Hepatocyte (in vitro differentiated cells): ENCODE data around the gene CCDC117. TPM values are rescaled to one million over a fixed set of nuclear protein-coding genes. Genes with fewer than 3 reads are reported as not detected.

Source experiments
- DNase-seq: peaks from one replicate; pipeline ENCODE4 v3.0.0-alpha.2; 2016; ENCODE audit warnings: low spot score
- H2AFZ ChIP-seq: fragments of 200-600 bp; sonication (generic); 2 replicates; pipeline ENCODE4 v1.6.0; 2016; ENCODE audit warnings: antibody characterized with exemption, mild to moderate bottlenecking
- H3K27ac ChIP-seq: fragments of 200-600 bp; sonication (generic); 2 replicates; pipeline ENCODE4 v1.5.1; 2016; ENCODE audit warnings: mild to moderate bottlenecking
- H3K27me3 ChIP-seq: fragments of 200-600 bp; sonication (generic); 2 replicates; pipeline ENCODE4 v1.6.1; 2016
- H3K36me3 ChIP-seq: fragments of 200-600 bp; sonication (generic); replicated peaks from 2 replicates; pipeline ENCODE4 v1.5.1; 2016; ENCODE audit warnings: low read depth; ENCODE audit not compliant: insufficient read depth
- H3K4me1 ChIP-seq: fragments of 200-600 bp; sonication (generic); 2 replicates; pipeline ENCODE4 v1.5.1; 2016; ENCODE audit warnings: mild to moderate bottlenecking, moderate library complexity; ENCODE audit not compliant: insufficient read depth
- H3K4me2 ChIP-seq: fragments of 200-600 bp; sonication (generic); 2 replicates; pipeline ENCODE4 v1.6.0; 2016
- H3K4me3 ChIP-seq: fragments of 200-600 bp; sonication (generic); 2 replicates; pipeline ENCODE4 v1.5.1; 2016; ENCODE audit warnings: mild to moderate bottlenecking
- H3K79me2 ChIP-seq: fragments of 200-600 bp; sonication (generic); 2 replicates; pipeline ENCODE4 v1.6.0; 2017; ENCODE audit warnings: mild to moderate bottlenecking
- H3K9me2 ChIP-seq: fragments of 200-600 bp; sonication (generic); replicated peaks from 2 replicates; pipeline ENCODE4 v1.6.0; 2017; ENCODE audit warnings: mild to moderate bottlenecking; ENCODE audit not compliant: insufficient read depth
- H3K9me3 ChIP-seq: fragments of 200-600 bp; sonication (generic); 2 replicates; pipeline ENCODE4 v1.5.1; 2016; ENCODE audit warnings: low read depth, mild to moderate bottlenecking
- H4K20me1 ChIP-seq: fragments of 200-600 bp; sonication (generic); 2 replicates; pipeline ENCODE4 v1.6.0; 2016; ENCODE audit warnings: mild to moderate bottlenecking; ENCODE audit not compliant: insufficient read depth, poor library complexity, severe bottlenecking
- CTCF ChIP-seq: fragments of 200-600 bp; sonication (generic); IDR thresholded peaks from 2 replicates; pipeline ENCODE4 v1.5.1; 2016; ENCODE audit warnings: antibody characterized with exemption, mild to moderate bottlenecking; ENCODE audit not compliant: poor library complexity
- EZH2 ChIP-seq: fragments of 200-600 bp; sonication (generic); IDR thresholded peaks from 2 replicates; pipeline ENCODE4 v1.6.1; 2016; ENCODE audit warnings: antibody characterized with exemption, mild to moderate bottlenecking, borderline replicate concordance
- EZH2phosphoT487 ChIP-seq: fragments of 200-600 bp; sonication (generic); IDR thresholded peaks from one replicate; pipeline ENCODE4 v1.6.1; 2018; ENCODE audit warnings: antibody characterized with exemption, mild to moderate bottlenecking, low read depth, moderate library complexity; ENCODE audit not compliant: unreplicated experiment, severe bottlenecking
- WGBS: methylation state at CpG from one replicate; pipeline ENCODE4 v1.1.6; 2016; ENCODE audit warnings: low lambda C conversion rate; ENCODE audit errors: missing lambda C conversion rate; 5-methylcytosine and 5-hydroxymethylcytosine counted together
- polyA plus RNA-seq: library from polyadenylated mRNA; unstranded; fragments of >200 nt; fragmentation: Nextera tagmentation; extraction: Ambion mirVana; gene quantifications from 2 replicates; pipeline ENCODE4 v1.2.1, GENCODE V29; 2016
- total RNA-seq: library from RNA; depleted of rRNA; stranded (reverse); fragments of >200 nt; gene quantifications from 2 replicates; pipeline ENCODE4 v1.2.3, GENCODE V29; 2014

CCDC117 gene
- total and polyA plus RNA-seq, 2 experiments from 2014 or later = 16.5 to 41.7 TPM

- Histone ChIP-seq H4K20me1 (no peaks in the 10 kb centered on the region), H2AFZ (no peak overlapping the region), H3K36me3 (no peaks in the 10 kb centered on the region), H3K9me3 (no peaks in the 10 kb centered on the region), H3K4me3 (no peak overlapping the region), H3K4me1 (no peaks in the 10 kb centered on the region), H3K79me2 (no peaks in the 10 kb centered on the region), H3K4me2 (no peak overlapping the region), H3K27ac (no peak overlapping the region), H3K27me3 (no peaks in the 10 kb centered on the region), H3K9me2 (no peaks in the 10 kb centered on the region)
- no peak for DNase-seq
- TF ChIP-seq EZH2phosphoT487 = no peak
- no peak for TF ChIP-seq CTCF
- TF ChIP-seq EZH2 = no peak
- 86% methylated on average over 7 of the region's 7 CpGs for WGBS
Measured at GRCh38 chr22:28831140-28832072, 58.9 kb downstream of the CCDC117 start.

DNA sequence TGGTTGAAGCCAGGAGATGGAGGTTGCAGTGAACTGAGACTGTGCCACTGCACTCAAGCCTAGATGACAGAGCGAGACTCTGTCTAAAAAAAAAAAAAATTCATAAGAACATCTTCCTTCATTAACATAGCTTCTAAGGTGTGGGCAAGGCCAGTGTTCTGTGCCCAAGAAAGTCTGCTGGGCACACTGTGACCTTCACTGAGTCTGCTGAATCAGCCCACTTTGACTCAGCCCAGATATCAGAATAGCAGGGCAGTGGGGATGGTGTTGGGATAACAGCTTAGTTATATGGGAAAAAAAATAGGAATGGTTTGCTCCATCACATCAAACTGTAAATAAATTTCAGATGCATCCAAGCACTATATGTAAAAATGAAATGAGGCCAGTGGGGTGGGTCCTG is 60.2 kb downstream of the CCDC117 start:
- TF ChIP-seq CTCF = no peak
- no peak for TF ChIP-seq EZH2phosphoT487
- no peak for TF ChIP-seq EZH2
- WGBS = 100% methylated on average over 1 of the region's 1 CpG
- Histone ChIP-seq H3K4me3 (no peak overlapping the region), H3K79me2 (no peaks in the 10 kb centered on the region), H4K20me1 (no peaks in the 10 kb centered on the region), H3K36me3 (no peaks in the 10 kb centered on the region), H3K4me1 (no peaks in the 10 kb centered on the region), H3K27me3 (no peaks in the 10 kb centered on the region), H3K9me3 (no peaks in the 10 kb centered on the region), H3K4me2 (no peak overlapping the region), H3K9me2 (no peaks in the 10 kb centered on the region), H3K27ac (no peak overlapping the region), H2AFZ (no peak overlapping the region)
- DNase-seq = no peak

DNA sequence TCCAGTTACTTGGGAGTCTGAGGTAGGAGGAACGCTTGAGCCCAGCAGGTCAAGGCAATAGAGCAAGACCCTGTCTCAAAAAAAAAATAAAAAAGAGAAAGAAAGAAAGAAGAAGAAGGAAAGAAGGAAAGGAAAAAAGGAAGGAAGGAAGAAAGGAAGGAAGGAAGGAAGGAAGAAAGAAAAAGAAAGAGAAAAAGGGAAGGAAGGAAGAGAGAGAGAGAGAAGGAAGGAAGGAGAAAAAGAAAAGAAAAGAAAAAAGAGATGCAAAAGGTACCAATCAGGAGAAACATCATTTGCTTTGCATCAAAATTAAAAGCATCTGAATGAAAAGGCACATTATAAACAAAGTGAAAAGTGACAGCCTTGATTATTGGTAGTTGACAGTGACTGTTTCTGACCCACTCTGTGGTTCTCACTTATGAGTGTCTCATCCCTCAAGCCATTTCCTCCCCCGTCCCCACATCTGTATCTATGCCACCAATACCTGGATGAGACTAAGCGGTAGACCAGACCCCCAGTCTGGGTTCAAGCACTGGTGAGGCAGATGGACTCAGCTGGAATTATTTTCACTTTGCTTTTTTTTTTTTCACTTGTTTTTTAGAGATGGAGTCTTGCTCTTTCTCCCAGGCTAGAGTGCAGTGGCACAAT is 60.9 kb downstream of the CCDC117 start:
- WGBS = 96% methylated on average over 3 of the region's 3 CpGs
- Histone ChIP-seq H3K9me2 (no peaks in the 10 kb centered on the region), H3K36me3 (no peaks in the 10 kb centered on the region), H3K27me3 (no peaks in the 10 kb centered on the region), H3K4me3 (no peak overlapping the region), H3K4me2 (no peak overlapping the region), H3K4me1 (no peaks in the 10 kb centered on the region), H4K20me1 (no peaks in the 10 kb centered on the region), H3K9me3 (no peaks in the 10 kb centered on the region), H2AFZ (no peak overlapping the region), H3K79me2 (no peaks in the 10 kb centered on the region), H3K27ac (no peak overlapping the region)
- TF ChIP-seq EZH2phosphoT487 (no peak), EZH2 (no peak)
- DNase-seq = no peak
